OCI-LY3 (cell line): Measurements from ENCODE around the gene RHBDD1.

Experiments
- CTCF ChIP-seq: fragments of 200-600, 300-600 bp; sonication (generic); IDR thresholded peaks from 2 replicates; pipeline ENCODE4 v1.5.1; 2014; ENCODE audit warnings: antibody characterized with exemption, low read length, low read depth
- EZH2phosphoT487 ChIP-seq: fragments of 200-600 bp; shearing (Covaris generic); IDR thresholded peaks from 2 replicates; pipeline ENCODE4 v1.6.1; 2018; ENCODE audit warnings: antibody characterized with exemption, mixed run types, low read depth

GRCh38 chr2:226898897-226899296, 63.0 kb downstream of the RHBDD1 start:
- TF ChIP-seq CTCF, result no peak
- TF ChIP-seq EZH2phosphoT487, result no peak
